Superior temporal gyrus (tissue), 1 donor: ENCODE data around the gene PMS2.
"Not testable (repeated sequence)": the region's sequence is repeated elsewhere in the genome, so short reads cannot be mapped to it uniquely, and the experiment has no call there.

Source experiments
- DNase-seq: peaks from one replicate; pipeline ENCODE4 v3.0.0-alpha.2; 2016; ENCODE audit errors: extremely low spot score

Gene PMS2

GRCh38 chr7:5924180-5924579 lies 84.7 kb downstream of the PMS2 start:
- not testable (repeated sequence) for DNase-seq
